Activated naive CD8-positive, alpha-beta T cell (primary cell): ENCODE results near the gene CA11.
"Not testable (repeated sequence)": the region's sequence is repeated elsewhere in the genome, so short reads cannot be mapped to it uniquely, and the experiment has no call there.

Experiments used
- H3K27ac Mint-ChIP-seq: one replicate; pipeline ENCODE4 v1.8.0; 2021; ENCODE audit warnings: mixed read lengths
- H3K27me3 Mint-ChIP-seq: one replicate; pipeline ENCODE4 v1.8.0; 2021; ENCODE audit warnings: mixed read lengths
- H3K36me3 Mint-ChIP-seq: one replicate; pipeline ENCODE4 v1.8.0; 2021; ENCODE audit warnings: mixed read lengths
- H3K4me1 Mint-ChIP-seq: one replicate; pipeline ENCODE4 v1.8.0; 2021; ENCODE audit warnings: low read depth, mixed read lengths
- H3K4me3 Mint-ChIP-seq: one replicate; pipeline ENCODE4 v1.8.0; 2021; ENCODE audit warnings: mild to moderate bottlenecking, mixed read lengths
- H3K9me3 Mint-ChIP-seq: one replicate; pipeline ENCODE4 v1.8.0; 2021; ENCODE audit warnings: low read depth, mixed read lengths

The CA11 gene

DNA sequence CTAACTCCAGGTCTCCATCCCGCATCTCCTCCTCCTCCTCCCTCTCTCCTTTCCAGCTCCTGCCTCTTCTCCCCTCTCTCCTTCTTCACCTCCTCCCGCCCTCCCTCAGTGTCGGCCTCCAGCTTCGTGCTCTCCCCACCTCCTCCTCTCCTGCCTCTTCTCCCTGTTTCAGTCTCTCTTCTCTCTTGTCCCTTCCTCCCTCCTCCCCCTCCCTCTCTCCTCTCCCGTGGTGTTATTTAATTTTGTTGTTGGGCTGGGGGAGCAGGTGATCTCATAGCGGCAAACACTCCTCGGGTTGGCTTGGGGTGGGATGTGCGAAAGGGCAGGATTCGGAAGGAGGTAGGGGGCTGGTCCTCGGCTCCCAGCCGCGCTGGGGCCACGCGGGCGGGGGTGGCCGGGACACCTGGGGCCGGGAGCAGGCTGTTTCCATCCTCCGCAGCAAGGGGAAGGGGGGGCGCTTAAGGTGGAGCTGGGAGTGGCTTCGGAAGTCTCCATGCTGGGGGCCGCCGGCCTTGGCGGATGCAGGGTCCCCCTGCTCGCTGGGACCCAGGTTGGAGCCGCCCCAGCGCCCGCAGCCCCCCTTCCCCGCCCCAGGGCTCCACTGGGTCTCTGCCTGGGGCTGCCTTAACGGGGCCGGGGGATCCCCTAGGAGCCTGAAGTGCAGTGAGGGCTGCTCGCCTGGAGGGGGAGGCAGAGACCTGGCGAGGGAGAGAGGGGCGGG, at the start of gene CA11:
Gene CA11 (minus strand): TSS at position 187 of the 721 bp plus-strand sequence. CDS start 555 bp downstream, outside the sequence.
- Mint-ChIP-seq H3K27ac (peak within 1 kb of the TSS; percentile 90), H3K36me3 (no peaks in the 10 kb centered on the region), H3K4me3 (peak within 1 kb of the TSS; percentile 93), H3K9me3 (no peaks in the 10 kb centered on the region), H3K27me3 (no peaks in the 10 kb centered on the region), H3K4me1 (peaks cover 34% of the 10 kb centered on the region)

DNA sequence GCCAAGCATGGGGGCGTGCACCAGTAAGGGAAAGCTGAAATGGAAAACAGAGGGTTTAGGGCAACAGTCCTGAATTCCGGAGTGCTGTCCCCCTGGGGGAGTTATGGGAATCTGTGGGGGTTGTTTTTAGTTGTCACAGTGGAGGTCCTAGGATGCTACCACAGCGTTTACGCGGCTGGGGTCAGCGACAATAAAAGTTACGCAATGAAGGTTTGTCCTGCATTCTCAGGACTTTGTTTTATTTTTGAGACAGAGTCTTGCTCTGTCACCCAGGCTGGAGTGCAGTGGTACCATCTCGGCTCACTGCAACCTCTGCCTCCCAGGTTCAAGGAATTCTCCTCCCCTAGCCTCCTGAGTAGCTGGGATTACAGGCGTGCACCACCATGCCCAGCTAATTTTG, 47.6 kb upstream of the CA11 start:
- not testable (repeated sequence) for H3K36me3 Mint-ChIP-seq, H3K27ac Mint-ChIP-seq, H3K4me3 Mint-ChIP-seq

DNA sequence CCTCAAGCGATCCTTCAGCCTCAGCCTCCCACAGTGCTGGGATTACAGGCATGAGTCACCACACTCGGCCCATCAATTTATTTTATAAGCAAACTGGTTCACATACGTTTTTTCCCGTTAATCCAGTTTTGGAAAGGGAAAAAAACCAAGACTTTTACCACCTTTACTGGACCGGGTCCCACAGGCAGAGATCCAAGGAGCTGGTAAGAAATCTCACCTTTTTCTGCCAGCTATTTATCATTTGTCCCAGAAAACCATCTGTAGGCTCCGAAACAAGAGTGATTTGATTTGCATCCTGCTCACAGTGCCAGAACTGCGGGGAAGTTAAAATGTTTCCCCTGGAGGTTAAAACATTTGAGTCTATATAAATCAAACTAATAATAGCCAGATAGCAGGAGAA, 43.5 kb upstream of the CA11 start:
- Mint-ChIP-seq H3K4me3 (no peak overlapping the region), H3K36me3 (no peaks in the 10 kb centered on the region), H3K9me3 (no peaks in the 10 kb centered on the region), H3K27me3 (no peaks in the 10 kb centered on the region), H3K27ac (no peak overlapping the region), H3K4me1 (no peaks in the 10 kb centered on the region)

More for the DNA sequence above, 47.6 kb upstream of the CA11 start:
- H3K27me3 Mint-ChIP-seq, H3K9me3 Mint-ChIP-seq, H3K4me1 Mint-ChIP-seq: not testable (repeated sequence)

DNA sequence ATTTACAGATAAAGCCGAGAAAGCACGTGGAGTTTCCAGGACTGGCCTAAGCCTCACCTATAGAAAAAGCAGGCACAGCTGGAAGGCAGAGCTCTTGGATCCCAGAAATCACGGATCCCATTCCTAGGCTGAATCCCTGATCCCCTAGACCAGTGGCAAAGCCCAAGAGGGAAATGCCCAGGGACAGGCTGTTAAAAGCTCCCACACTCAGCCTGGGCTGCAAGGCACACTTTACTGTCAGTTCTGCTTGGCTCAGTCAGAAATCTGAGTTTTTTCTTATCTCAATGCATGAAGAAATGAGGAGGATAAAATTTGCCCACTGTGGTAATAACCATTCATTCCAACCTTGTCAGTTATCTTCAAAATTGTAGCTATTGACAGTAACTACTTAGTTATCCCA, 41.8 kb upstream of the CA11 start:
- Mint-ChIP-seq H3K36me3 (no peaks in the 10 kb centered on the region), H3K27ac (no peak overlapping the region), H3K4me1 (no peaks in the 10 kb centered on the region), H3K9me3 (no peaks in the 10 kb centered on the region), H3K27me3 (no peaks in the 10 kb centered on the region), H3K4me3 (no peak overlapping the region)

DNA sequence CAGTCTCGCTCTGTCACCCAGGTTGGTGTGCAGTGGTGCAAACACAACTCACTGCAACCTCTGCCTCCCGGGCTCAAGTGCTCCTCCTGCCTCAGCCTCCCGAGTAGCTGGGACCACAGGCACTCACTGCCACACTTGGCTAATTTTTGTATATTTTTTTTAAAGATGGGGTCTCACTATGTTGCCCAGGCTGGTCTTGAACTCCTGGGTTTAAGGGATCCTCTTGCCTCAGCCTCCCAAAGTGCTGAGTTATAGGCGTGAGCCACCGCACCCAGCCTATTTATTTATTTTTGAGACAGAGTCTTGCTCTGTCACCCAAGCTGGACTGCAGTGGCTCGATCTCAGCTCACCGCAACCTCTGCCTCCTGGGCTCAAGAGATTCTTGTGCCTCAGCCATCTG, 40.6 kb upstream of the CA11 start:
- not testable (repeated sequence) for H3K9me3 Mint-ChIP-seq, H3K4me1 Mint-ChIP-seq, H3K36me3 Mint-ChIP-seq, H3K4me3 Mint-ChIP-seq, H3K27me3 Mint-ChIP-seq, H3K27ac Mint-ChIP-seq

DNA sequence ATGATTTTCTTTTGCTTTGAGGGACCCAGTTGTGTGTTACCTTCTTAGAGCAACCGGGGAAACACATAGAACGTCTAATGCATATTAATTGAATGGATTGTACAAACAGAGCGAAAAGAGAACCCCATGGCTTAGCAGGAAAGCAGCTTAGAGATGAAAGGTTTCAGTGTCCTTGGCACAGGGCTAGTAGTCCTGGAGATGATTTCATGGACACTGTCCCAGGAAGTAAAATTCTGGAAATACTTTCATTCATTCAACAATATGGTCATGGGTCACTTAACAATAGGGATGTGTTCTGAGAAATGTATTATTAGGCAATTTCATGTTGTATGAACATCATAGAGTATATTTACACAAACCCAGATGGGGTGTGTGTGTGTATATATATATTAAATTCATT, 40.1 kb upstream of the CA11 start:
- Mint-ChIP-seq H3K27ac (no peak overlapping the region), H3K4me3 (no peak overlapping the region), H3K4me1 (no peaks in the 10 kb centered on the region), H3K36me3 (no peaks in the 10 kb centered on the region), H3K9me3 (no peaks in the 10 kb centered on the region), H3K27me3 (no peaks in the 10 kb centered on the region)

DNA sequence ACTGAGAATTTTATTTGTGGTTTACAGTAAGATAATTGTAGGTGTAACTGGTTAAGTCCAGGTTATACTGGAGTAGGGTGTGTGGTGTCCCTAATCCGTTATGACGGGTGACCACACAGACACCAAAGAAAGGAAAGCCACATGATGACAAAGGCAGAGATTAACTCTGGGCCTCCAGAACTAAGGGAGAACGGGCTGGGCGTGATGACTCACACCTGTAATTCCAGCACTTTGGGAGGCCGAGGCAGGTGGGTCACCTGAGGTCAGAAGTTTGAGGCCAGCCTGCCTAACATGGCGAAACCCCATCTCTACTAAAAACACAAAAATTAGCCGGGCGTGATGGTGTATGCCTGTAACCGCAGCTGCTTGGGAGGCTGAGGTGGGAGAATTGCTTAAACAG, 39.6 kb upstream of the CA11 start:
- Mint-ChIP-seq H3K9me3 (no peaks in the 10 kb centered on the region), H3K36me3 (no peaks in the 10 kb centered on the region), H3K27me3 (no peaks in the 10 kb centered on the region), H3K4me3 (no peak overlapping the region), H3K4me1 (no peaks in the 10 kb centered on the region), H3K27ac (no peak overlapping the region)

DNA sequence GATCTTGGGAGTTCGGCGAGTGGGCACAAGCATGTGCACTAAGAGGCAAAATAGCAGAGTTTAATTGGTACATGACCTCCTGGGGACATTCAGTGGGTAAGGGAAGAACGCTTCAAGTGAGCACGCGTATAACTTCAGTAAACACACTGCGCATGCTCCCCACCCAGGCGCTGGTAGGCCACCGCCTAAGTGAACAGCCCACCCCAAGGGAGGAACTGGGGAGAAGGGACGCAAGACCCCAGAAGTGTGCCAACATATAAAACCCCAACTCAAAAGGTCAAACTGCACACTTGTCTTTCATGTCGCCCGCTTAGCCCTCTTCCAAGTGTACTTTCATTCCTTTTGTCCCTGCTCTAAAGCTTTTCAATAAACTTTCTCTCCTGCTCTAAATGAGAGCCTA, 37.4 kb upstream of the CA11 start:
- Mint-ChIP-seq H3K9me3 (no peaks in the 10 kb centered on the region), H3K4me1 (no peaks in the 10 kb centered on the region), H3K27ac (no peak overlapping the region)

DNA sequence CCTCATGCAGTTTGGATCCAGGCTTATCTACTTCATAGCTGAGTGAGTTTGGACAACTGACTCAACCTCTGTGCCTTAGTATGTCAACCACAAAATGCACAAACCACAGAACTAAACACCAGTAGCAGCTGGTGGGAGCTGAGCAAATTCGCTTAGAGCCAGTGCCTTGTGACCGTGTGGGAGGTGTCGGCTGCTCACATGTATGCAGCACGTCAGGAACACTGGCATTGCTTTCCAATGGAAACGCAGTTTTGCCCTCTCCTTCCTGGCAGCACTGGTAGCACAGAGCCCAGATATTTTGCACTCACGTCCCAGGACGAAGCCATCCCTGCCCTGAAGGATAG, 35.1 kb upstream of the CA11 start:
- no peaks in the 10 kb centered on the region for H3K36me3 Mint-ChIP-seq
- H3K9me3 Mint-ChIP-seq = no peaks in the 10 kb centered on the region
- no peaks in the 10 kb centered on the region for H3K4me1 Mint-ChIP-seq
- no peak overlapping the region for H3K27ac Mint-ChIP-seq
- H3K27me3 Mint-ChIP-seq = no peaks in the 10 kb centered on the region
- H3K4me3 Mint-ChIP-seq = no peak overlapping the region

More for the DNA sequence above, 37.4 kb upstream of the CA11 start:
- no peaks in the 10 kb centered on the region for H3K36me3 Mint-ChIP-seq
- peak overlapping the region; percentile 44 for H3K4me3 Mint-ChIP-seq
- no peaks in the 10 kb centered on the region for H3K27me3 Mint-ChIP-seq

DNA sequence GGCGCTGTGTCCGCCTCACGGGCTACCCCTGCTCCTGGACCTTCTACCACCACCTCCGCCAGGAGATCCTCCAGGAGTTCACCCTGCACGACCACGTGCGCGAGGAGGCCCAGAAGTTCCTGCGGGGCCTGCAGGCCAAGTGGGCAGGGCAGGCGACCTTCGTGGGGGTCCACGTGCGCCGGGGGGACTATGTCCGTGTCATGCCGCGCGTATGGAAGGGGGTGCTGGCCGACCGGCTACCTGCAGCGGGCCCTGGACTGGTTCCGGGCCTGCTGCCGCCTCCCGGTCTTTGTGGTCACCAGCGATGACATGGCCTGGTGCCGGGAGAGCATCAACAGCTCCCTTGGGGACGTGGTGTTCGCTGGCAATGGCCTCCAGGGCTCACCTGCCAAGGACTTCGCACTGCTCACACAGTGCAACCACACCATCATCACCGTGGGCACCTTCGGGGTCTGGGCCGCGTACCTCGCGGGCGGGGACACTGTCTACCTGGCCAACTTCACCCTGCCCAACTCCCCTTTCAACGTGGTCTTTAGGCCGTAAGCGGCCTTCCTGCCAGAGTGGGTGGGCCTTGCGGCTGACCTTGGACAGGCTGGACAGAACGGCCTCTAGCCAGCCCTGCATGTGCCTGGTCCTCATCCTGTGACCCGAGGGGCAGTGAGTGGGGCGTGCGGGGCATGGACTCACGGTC, 34.6 kb upstream of the CA11 start:
- H3K4me3 Mint-ChIP-seq = no peak overlapping the region
- no peaks in the 10 kb centered on the region for H3K27me3 Mint-ChIP-seq
- H3K9me3 Mint-ChIP-seq = no peaks in the 10 kb centered on the region
- H3K27ac Mint-ChIP-seq = no peak overlapping the region
- H3K36me3 Mint-ChIP-seq = no peaks in the 10 kb centered on the region
- H3K4me1 Mint-ChIP-seq = no peaks in the 10 kb centered on the region

DNA sequence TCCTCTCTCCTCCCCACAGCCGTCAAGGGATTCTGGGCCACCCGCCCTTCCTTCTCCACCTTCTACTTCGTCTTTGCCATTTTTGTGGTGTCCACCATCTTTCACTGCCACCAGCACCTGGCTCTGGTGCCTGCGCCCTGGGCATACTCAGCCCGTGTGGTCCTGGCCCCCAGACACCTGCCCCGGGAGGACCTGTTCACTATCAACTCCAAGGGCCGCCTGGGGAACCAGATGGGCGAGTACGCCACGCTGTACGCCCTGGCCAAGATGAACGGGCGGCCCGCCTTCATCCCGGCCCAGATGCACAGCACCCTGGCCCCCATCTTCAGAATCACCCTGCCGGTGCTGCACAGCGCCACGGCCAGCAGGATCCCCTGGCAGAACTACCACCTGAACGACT, 34.0 kb upstream of the CA11 start:
- not testable (repeated sequence) for H3K4me3 Mint-ChIP-seq, H3K27me3 Mint-ChIP-seq, H3K4me1 Mint-ChIP-seq, H3K9me3 Mint-ChIP-seq, H3K36me3 Mint-ChIP-seq, H3K27ac Mint-ChIP-seq

DNA sequence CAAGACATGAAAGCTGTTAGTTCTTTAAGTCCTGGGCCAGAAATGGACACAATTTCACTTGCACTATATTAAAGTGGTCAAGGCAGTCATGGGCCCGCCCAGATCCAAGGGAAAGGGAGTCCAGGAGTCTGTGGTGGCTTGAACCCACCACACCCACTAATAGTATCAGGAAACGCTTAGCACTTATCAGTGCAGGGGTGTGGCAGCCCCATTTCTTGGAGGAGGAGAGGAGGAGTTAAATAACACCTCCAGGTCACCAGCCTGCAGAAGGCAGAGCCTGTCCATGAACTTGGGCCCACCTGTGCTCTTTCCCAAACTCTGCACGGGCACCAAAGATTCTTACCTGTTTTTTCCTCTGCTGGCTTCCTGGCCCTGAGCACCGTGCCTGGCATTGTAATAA, 32.2 kb upstream of the CA11 start:
- Mint-ChIP-seq H3K27me3 (no peaks in the 10 kb centered on the region), H3K4me1 (peaks cover 5% of the 10 kb centered on the region), H3K27ac (no peak overlapping the region), H3K36me3 (no peaks in the 10 kb centered on the region), H3K9me3 (no peaks in the 10 kb centered on the region), H3K4me3 (no peak overlapping the region)

DNA sequence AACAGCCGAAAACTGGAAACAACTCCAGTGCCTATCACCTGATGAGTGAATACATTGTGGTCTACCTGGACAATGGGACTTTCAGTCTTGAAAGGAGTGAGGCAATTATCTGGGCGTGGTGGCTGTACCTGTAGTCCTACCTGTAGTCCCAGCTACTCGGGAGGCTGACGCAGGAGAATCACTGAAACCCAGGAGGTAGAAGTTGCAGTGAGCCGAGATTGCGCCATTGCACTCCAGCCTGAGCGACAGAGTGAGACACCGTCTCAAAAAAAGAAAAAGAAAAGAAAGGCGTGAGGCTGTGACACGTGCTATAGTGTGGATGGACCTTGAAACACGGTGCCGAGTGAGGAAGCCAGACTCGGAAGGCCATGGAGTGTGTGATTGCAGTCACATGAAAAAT, 30.9 kb upstream of the CA11 start:
- Mint-ChIP-seq H3K27ac (no peak overlapping the region), H3K27me3 (no peaks in the 10 kb centered on the region), H3K4me1 (peaks cover 5% of the 10 kb centered on the region)

DNA sequence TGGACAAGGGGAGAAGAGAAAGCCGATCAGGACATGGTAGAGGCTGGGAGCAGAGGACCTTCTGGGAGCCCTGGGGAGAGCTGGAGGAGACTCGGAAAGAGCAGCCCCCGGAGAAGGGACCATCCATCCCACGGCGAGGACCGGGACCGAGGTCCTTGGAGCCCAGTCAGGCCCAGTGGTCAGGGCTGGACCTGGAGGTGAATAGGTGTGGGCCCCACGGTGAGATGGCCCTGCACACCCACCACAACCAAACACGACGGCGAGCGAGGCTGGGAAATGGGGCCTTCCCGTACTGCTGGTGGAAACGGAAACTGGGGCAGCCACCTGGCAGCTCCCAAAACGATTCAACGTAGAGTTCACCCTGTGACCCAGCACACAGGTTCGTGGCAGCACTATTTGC, 30.5 kb upstream of the CA11 start:
- Mint-ChIP-seq H3K4me1 (peaks cover 5% of the 10 kb centered on the region), H3K9me3 (no peaks in the 10 kb centered on the region), H3K27ac (no peak overlapping the region), H3K36me3 (no peaks in the 10 kb centered on the region), H3K27me3 (no peaks in the 10 kb centered on the region), H3K4me3 (no peak overlapping the region)

More for the DNA sequence above, 30.9 kb upstream of the CA11 start:
- Mint-ChIP-seq H3K9me3 (no peaks in the 10 kb centered on the region), H3K4me3 (no peak overlapping the region), H3K36me3 (no peaks in the 10 kb centered on the region)

DNA sequence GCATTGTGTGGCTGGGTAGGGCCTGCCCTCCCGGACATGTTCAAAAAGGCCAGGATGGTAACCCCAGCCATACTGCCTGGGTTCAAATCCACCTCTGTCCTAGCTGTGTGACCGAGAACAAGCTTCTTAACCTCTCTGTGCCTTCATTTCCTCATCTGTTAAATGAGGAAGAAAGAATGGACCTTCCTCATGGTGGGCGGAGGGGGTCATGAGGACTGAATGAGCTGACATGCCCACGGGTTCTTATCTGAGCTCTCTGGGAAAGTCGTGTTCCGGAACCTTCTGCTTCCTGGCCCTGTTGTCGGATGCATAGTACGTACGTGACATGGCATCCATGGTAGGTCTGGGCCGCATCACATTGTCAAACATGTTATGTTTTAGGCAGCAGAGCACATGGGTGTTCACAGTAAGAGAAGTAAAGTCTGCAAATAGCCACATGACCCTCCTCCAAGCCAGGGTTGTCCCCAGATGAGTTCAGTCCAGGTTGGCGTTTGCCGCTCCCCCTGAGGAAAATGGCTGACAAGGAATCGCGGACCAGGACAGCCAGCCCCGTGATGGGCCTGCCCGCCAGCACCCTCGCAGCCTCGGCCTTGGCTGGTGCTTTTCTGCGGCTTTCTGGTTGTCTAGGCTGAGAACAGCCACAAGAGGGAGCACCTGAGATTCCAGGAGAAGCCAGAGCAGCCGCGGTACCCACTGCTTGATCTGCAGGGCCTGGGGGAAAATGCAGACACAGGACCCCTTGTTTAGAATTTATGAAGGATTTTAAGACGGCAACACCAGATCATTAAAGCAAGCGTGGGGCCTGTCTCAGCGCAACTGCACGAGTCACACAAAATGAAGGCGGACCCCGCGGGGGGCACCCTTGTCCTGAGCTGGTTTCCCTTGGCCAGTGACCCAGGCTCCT, 29.2 kb upstream of the CA11 start:
- H3K27ac Mint-ChIP-seq = no peak overlapping the region
- no peaks in the 10 kb centered on the region for H3K9me3 Mint-ChIP-seq
- H3K4me3 Mint-ChIP-seq = no peak overlapping the region
- no peaks in the 10 kb centered on the region for H3K27me3 Mint-ChIP-seq
- no peaks in the 10 kb centered on the region for H3K36me3 Mint-ChIP-seq
- H3K4me1 Mint-ChIP-seq = peaks cover 5% of the 10 kb centered on the region
